ENCODE data around the gene MCF2L2.
"Not testable (repeated sequence)": the region's sequence is repeated elsewhere in the genome, so short reads cannot be mapped to it uniquely, and the experiment has no call there.

Gene MCF2L2

GRCh38 chr3:183447206-183448001, 19.0 kb upstream of the MCF2L2 start:
- in situ Hi-C loops (cut with HindIII; ENCODE audit: low sequenced_read_pairs) = no loop called here

- in situ Hi-C loops (cut with HindIII; ENCODE audit: low sequenced_read_pairs) = no loop called here
Measured at GRCh38 chr3:183446838-183447205, 18.4 kb upstream of the MCF2L2 start.

GRCh38 chr3:183444748-183445147, 16.3 kb upstream of the MCF2L2 start:
- in situ Hi-C loops (cut with HindIII; ENCODE audit: low sequenced_read_pairs) = no loop called here

GRCh38 chr3:183443395-183444385, 15.3 kb upstream of the MCF2L2 start:
- in situ Hi-C loops (cut with HindIII; ENCODE audit: low sequenced_read_pairs) = no loop called here

GRCh38 chr3:183442994-183443393, 14.6 kb upstream of the MCF2L2 start:
- in situ Hi-C loops (cut with HindIII; ENCODE audit: low sequenced_read_pairs) = no loop called here

GRCh38 chr3:183440521-183440920, 12.1 kb upstream of the MCF2L2 start:
- in situ Hi-C loops (cut with HindIII; ENCODE audit: low sequenced_read_pairs) = not testable (repeated sequence)

GRCh38 chr3:183439515-183439914, 11.1 kb upstream of the MCF2L2 start:
- in situ Hi-C loops (cut with HindIII; ENCODE audit: low sequenced_read_pairs) = no loop called here

GRCh38 chr3:183438735-183439134, 10.3 kb upstream of the MCF2L2 start:
- in situ Hi-C loops (cut with HindIII; ENCODE audit: low sequenced_read_pairs) = no loop called here

- in situ Hi-C loops (cut with HindIII; ENCODE audit: low sequenced_read_pairs) = no loop called here
Measured at GRCh38 chr3:183437666-183438564, 9.5 kb upstream of the MCF2L2 start.

- in situ Hi-C loops (cut with HindIII; ENCODE audit: low sequenced_read_pairs) = no loop called here
Measured at GRCh38 chr3:183437061-183437460, 8.6 kb upstream of the MCF2L2 start.

GRCh38 chr3:183435661-183436060, 7.2 kb upstream of the MCF2L2 start:
- in situ Hi-C loops (cut with HindIII; ENCODE audit: low sequenced_read_pairs) = no loop called here

- in situ Hi-C loops (cut with HindIII; ENCODE audit: low sequenced_read_pairs) = no loop called here
Measured at GRCh38 chr3:183434992-183435391, 6.6 kb upstream of the MCF2L2 start.

- in situ Hi-C loops (cut with HindIII; ENCODE audit: low sequenced_read_pairs) = no loop called here
Measured at GRCh38 chr3:183434503-183434902, 6.1 kb upstream of the MCF2L2 start.

- in situ Hi-C loops (cut with HindIII; ENCODE audit: low sequenced_read_pairs) = no loop called here
Measured at GRCh38 chr3:183430325-183430957, 2.0 kb upstream of the MCF2L2 start.

- in situ Hi-C loops (cut with HindIII; ENCODE audit: low sequenced_read_pairs) = no loop called here
Measured at GRCh38 chr3:183427876-183428446, 458 bp downstream of the MCF2L2 start.

GRCh38 chr3:183427196-183427875, 1.1 kb downstream of the MCF2L2 start:
- in situ Hi-C loops (cut with HindIII; ENCODE audit: low sequenced_read_pairs) = no loop called here

GRCh38 chr3:183418807-183419206, 9.6 kb downstream of the MCF2L2 start:
- in situ Hi-C loops (cut with HindIII; ENCODE audit: low sequenced_read_pairs) = loop anchor here (25.0 kb wide), 1 partner anchor 307 kb away; no protein-coding TSS in a partner anchor

GRCh38 chr3:183411216-183411922, 17.1 kb downstream of the MCF2L2 start:
- in situ Hi-C loops (cut with HindIII; ENCODE audit: low sequenced_read_pairs) = loop anchor here (25.0 kb wide), 1 partner anchor 299 kb away; no protein-coding TSS in a partner anchor

- in situ Hi-C loops (cut with HindIII; ENCODE audit: low sequenced_read_pairs) = loop anchor here (25.0 kb wide), 1 partner anchor 298 kb away; no protein-coding TSS in a partner anchor
Measured at GRCh38 chr3:183410759-183411158, 17.7 kb downstream of the MCF2L2 start.

All from DLD1 (cell line).